SK-N-MC (cell line): ENCODE results near the gene NDNF.

Source experiments
- EZH2 ChIP-seq: fragments of 200-600 bp; sonication (generic); IDR thresholded peaks from one replicate; pipeline ENCODE4 v1.6.1; 2017; ENCODE audit warnings: antibody characterized with exemption
- POLR2AphosphoS5 ChIP-seq: IDR thresholded peaks from 2 replicates; pipeline ENCODE4 v1.6.1; 2012; ENCODE audit warnings: mild to moderate bottlenecking, low read depth, low read length, borderline replicate concordance

DNA sequence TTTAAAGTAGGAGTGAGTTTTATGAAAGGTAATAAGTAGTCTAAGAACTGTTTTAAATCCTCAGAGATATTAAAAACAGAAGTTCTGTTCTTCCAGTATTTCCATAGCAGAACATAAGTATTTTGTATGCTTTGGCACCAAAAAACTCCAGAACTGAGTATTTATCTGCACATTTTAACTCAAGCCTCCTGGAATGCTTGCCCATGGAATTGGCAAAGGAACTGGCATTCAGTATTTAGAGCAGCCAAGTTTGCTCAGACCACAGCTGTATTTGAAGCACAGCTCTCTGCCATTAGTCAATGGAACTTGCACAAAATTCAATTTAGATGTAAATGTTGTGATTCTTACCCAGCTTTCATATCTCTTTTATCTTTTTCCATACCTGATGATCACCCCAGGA is 42.2 kb downstream of the NDNF start:
- TF ChIP-seq POLR2AphosphoS5 (no peak), EZH2 (no peak)
